GM23248 (cell line): ENCODE measurements around the gene PLPPR4.

Experiments
- EZH2 ChIP-seq: fragments of 200-600 bp; sonication (generic); IDR thresholded peaks from 2 replicates; pipeline ENCODE4 v1.6.1; 2018; ENCODE audit warnings: antibody characterized with exemption, mild to moderate bottlenecking; ENCODE audit not compliant: insufficient read depth, poor library complexity, severe bottlenecking
- EZH2phosphoT487 ChIP-seq: fragments of 200-600 bp; sonication (generic); IDR thresholded peaks from 2 replicates; pipeline ENCODE4 v1.6.1; 2018; ENCODE audit warnings: antibody characterized with exemption, moderate library complexity, mild to moderate bottlenecking, low read depth; ENCODE audit not compliant: insufficient read depth

DNA sequence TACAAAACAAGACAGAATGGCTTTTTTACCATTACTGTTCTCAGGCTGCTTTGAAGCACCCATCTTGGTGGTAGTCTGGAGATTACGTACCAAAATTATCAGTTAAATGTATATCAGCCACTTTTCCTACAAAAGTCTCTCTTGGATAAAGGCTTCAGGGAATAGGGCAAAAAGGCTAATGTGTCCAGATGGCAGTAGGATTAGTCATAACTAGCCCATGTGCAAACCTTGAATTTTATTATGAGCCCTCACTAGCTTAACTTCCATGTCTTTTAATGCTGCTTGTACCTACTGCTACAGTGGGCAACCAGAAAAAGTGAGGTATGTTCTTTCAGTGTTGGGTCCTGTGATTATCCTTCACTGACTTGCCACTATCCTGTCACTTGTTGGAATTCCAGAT, 51.0 kb downstream of the PLPPR4 start:
- no peak for TF ChIP-seq EZH2phosphoT487
- no peak for TF ChIP-seq EZH2
